Measurements from ENCODE around the gene TRA2A. TPM values are rescaled to one million over a fixed set of nuclear protein-coding genes. Genes with fewer than 3 reads are reported as not detected.

Gene TRA2A
- total RNA-seq, 4 donors from 2014 or later, result 36.3 to 119 (median 45.2) TPM

DNA sequence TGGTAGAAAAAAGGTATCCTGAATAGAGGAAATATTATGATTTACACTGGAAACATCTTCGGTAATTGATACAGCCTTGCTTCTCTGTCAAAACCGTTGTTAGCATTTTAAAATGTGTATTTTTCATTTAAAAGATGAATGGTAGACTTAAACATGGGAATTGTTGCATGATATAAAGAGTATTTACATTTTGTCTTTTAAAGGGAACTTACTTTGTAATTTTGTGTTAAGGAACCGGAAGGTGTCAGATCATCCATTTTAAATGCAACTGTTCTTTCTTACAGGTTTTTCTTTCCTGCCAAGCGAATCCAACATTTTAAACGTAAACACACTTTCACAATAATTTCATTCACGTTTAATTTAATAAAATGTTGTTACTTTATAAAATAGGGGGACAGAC is 59.7 kb downstream of the TRA2A start:
- peaks cover 53% of the 10 kb centered on the region for H3K4me1 ChIP-seq
- whole genome bisulfite sequencing, result 76% methylated on average over 6 of the region's 6 CpGs

DNA sequence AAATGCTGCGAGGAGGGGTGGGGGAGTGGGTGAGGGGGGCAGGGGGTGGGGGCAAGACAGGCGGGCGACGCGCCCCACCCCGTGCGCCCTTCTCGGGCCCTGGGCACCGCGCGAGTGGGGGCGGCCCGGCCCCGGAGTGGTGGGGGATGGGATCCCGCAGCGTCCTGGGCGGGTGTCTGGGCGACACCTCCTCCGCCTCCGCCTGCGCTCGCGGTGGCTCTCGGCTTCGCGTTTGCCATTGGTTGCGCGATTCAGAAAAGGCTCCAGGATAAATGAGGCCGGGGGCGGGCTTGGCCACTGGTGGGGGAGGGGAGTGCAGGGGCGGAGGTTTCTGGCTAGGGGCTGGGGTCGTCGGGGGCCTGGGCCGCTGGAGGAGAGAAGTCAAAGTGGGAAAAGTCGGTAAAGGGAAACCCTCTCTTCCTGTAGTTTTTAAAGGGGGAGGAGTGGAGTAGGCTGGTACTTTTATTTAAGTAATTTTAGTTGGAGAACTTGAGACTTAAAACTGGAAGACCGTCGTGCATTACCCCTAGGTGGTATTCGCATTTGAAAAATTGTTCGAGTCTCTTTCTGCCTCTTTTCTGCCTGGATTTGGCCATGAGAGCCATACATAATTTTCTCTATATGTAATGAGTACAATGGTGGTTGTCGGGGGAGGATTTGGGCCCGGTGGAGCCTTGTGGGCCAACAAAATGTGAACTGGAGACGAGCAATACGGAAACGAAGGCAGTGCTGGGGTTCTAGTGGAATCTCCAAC is 60.5 kb downstream of the TRA2A start:
- Histone ChIP-seq H3K27ac (no peak overlapping the region), H3K4me3 (peak overlapping the region; percentile 50), H3K36me3 (no peaks in the 10 kb centered on the region), H3K9me3 (no peaks in the 10 kb centered on the region), H3K4me1 (peaks cover 53% of the 10 kb centered on the region), H3K27me3 (peaks cover 100% of the 10 kb centered on the region)
- TF ChIP-seq POLR2AphosphoS5 (IDR thresholded peaks at IDR 0.05), result no peak
- TF ChIP-seq, protein P1, sequence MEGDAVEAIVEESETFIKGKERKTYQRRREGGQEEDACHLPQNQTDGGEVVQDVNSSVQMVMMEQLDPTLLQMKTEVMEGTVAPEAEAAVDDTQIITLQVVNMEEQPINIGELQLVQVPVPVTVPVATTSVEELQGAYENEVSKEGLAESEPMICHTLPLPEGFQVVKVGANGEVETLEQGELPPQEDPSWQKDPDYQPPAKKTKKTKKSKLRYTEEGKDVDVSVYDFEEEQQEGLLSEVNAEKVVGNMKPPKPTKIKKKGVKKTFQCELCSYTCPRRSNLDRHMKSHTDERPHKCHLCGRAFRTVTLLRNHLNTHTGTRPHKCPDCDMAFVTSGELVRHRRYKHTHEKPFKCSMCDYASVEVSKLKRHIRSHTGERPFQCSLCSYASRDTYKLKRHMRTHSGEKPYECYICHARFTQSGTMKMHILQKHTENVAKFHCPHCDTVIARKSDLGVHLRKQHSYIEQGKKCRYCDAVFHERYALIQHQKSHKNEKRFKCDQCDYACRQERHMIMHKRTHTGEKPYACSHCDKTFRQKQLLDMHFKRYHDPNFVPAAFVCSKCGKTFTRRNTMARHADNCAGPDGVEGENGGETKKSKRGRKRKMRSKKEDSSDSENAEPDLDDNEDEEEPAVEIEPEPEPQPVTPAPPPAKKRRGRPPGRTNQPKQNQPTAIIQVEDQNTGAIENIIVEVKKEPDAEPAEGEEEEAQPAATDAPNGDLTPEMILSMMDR (IDR thresholded peaks at IDR 0.05), result no peak
- TF ChIP-seq POLR2A (IDR thresholded peaks at IDR 0.05), result no peak
- no peak for TF ChIP-seq EP300 (IDR thresholded peaks at IDR 0.05)
- DNase-seq (ENCODE audit: low spot score in 2 of 2), result no peak
- WGBS, result 13% methylated on average over 30 of the region's 44 CpGs

More for the DNA sequence above, 59.7 kb downstream of the TRA2A start:
- Histone ChIP-seq H3K4me3 (no peak overlapping the region), H3K27me3 (peaks cover 100% of the 10 kb centered on the region), H3K36me3 (no peaks in the 10 kb centered on the region), H3K27ac (no peak overlapping the region), H3K9me3 (no peaks in the 10 kb centered on the region)
- DNase-seq (ENCODE audit: low spot score in 2 of 2), result no peak
- no peak for TF ChIP-seq POLR2A (IDR thresholded peaks at IDR 0.05)
- TF ChIP-seq, protein P1 (IDR thresholded peaks at IDR 0.05), result no peak
- TF ChIP-seq EP300 (IDR thresholded peaks at IDR 0.05), result no peak
- TF ChIP-seq POLR2AphosphoS5 (IDR thresholded peaks at IDR 0.05), result no peak

DNA sequence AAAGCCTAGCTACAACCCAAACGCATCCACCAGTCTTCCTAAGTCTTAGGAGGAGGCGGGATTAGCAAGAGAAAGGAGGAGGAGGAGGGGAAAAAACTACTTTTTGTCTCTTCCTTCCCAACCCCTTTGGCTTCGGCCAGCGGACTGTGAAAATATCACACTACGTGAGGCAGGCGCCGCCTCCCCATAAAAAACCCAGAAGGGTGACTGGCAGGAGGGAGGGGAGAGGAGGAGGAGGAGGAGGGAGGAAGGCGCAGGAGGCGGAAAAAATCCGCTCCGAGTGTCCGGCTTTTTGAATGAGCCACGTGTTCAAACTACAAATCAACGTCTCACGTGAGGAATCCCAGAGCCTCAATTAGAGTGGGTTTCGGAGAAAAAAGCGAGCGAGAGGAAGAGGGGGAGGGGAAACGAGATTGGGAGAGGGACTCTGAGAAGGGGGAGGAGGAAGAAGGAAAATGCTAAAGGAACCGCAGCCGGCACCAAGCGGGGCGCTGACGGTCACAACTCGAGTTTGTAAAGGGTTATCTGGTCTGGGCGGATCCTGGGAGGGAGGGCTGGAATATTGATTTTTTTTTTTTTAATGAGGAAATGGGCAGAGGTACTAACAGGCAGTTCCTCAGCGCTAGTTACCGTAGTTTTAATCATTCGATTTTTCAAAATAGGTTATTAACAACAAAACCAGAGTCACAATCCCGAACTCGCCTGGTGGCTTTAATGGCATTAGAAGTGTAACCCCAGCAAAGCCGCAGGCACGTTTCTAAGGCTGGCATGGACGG is 61.3 kb downstream of the TRA2A start, which contains the start of gene IGF2BP3:
Gene IGF2BP3, minus strand, starts transcription at position 162 of the 776 bp plus-strand sequence. CDS start 381 bp downstream, outside the sequence.
- H3K27me3 ChIP-seq, result peaks cover 100% of the 10 kb centered on the region
- no peak within 1 kb of the TSS for H3K27ac ChIP-seq
- no peak for DNase-seq (ENCODE audit: low spot score in 2 of 2)
- peaks cover 53% of the 10 kb centered on the region for H3K4me1 ChIP-seq
- TF ChIP-seq POLR2A (IDR thresholded peaks at IDR 0.05), result no peak
- TF ChIP-seq, protein P1 (IDR thresholded peaks at IDR 0.05), result no peak
- no peak for TF ChIP-seq EP300 (IDR thresholded peaks at IDR 0.05)
- H3K4me3 ChIP-seq, result peak within 1 kb of the TSS; percentile 50
- WGBS, result 3% methylated on average over 34 of the region's 34 CpGs
- no peaks in the 10 kb centered on the region for H3K9me3 ChIP-seq
- no peaks in the 10 kb centered on the region for H3K36me3 ChIP-seq

- Histone ChIP-seq H3K36me3 (no peaks in the 10 kb centered on the region), H3K9me3 (no peaks in the 10 kb centered on the region), H3K4me3 (peak overlapping the region; percentile 50), H3K27ac (no peak overlapping the region), H3K4me1 (peaks cover 53% of the 10 kb centered on the region), H3K27me3 (peaks cover 100% of the 10 kb centered on the region)
- no peak for TF ChIP-seq POLR2A (IDR thresholded peaks at IDR 0.05)
- TF ChIP-seq, protein P1 (IDR thresholded peaks at IDR 0.05), result no peak
- TF ChIP-seq EP300 (IDR thresholded peaks at IDR 0.05), result no peak
- no peak for TF ChIP-seq POLR2AphosphoS5 (IDR thresholded peaks at IDR 0.05)
- no peak for DNase-seq (ENCODE audit: low spot score in 2 of 2)
- 4% methylated on average over 18 of the region's 18 CpGs for whole genome bisulfite sequencing
These were observed 61.9 kb downstream of the TRA2A start for GRCh38 chr7:23469961-23470250.

Measured in suprapubic skin (tissue), 4 donors.